Posterior vena cava (tissue), 2 donors: ENCODE results near the gene INSRR. TPM values are rescaled to one million over a fixed set of nuclear protein-coding genes. Genes with fewer than 3 reads are reported as not detected.

ENCODE experiments used
- DNase-seq: peaks from one replicate; pipeline ENCODE4 v3.0.0-alpha.2; 2020; ENCODE audit warnings: low spot score
- intact Hi-C, 2 donors: fragments of 100-400 bp; cut with DNase I; formaldehyde crosslinking; loops; one replicate each; pipeline versions ENCODE4 v1.14.1 to v1.14.2; 2022 to 2023
- total RNA-seq, 2 donors: library from RNA; stranded (reverse); fragmentation: NEBNext Ultra II Directional; extraction: Animal tissue kit (Norgen Biotek cat#: 25700); gene quantifications; one replicate each; pipeline ENCODE4 v1.2.1, GENCODE V29; 2021
- donor health status: DM: yes; HTN: yes; CAD: no.
- donor health status: DM: yes; HTN: yes; CAD: no.

INSRR gene
- total RNA-seq, 2 donors from 2014 or later, result 0.19 to 0.23 TPM

DNA sequence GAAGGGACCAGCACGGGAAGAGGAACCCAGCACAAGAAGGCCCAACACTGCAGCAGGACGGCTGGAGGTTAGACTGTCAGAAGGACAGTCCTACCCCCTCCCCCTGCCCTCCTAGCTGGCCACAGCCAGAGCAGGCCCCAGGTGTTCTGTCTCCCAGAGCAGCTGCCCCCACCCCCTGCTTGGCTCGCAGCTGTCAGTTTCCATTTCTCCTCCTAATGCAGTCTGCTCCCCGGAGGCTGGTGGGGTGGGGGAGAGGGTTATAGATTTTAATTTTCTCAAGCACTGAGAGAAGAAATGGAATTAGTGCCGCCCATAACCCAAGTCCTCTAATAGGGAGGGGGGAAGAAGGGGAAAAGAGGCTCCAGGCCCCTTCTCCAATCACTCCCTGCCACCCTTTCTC lies 21.6 kb upstream of the INSRR start:
- DNase-seq, result no peak
- intact Hi-C loops, result loop anchor here (1.0 to 10.0 kb wide), 2 partner anchors 60 to 186 kb away; no protein-coding TSS in a partner anchor

DNA sequence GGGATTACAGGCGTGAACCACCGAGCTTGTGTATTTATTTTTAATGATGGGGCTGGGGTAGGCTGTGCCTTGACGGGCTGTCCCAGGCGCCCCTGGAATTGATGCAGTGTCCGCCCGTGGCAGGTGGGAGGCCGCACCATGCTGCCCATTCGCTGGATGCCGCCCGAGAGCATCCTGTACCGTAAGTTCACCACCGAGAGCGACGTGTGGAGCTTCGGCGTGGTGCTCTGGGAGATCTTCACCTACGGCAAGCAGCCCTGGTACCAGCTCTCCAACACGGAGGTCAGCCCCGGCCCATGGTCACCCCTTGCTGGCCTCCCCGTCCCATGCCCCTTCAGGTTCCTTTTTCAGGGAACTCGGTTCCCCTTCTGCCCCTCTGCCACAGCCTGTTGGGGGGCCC lies 21.0 kb upstream of the INSRR start:
- intact Hi-C loops, result loop anchor here (1.0 to 10.0 kb wide), 2 partner anchors 60 to 185 kb away; no protein-coding TSS in a partner anchor
- DNase-seq, result no peak

DNA sequence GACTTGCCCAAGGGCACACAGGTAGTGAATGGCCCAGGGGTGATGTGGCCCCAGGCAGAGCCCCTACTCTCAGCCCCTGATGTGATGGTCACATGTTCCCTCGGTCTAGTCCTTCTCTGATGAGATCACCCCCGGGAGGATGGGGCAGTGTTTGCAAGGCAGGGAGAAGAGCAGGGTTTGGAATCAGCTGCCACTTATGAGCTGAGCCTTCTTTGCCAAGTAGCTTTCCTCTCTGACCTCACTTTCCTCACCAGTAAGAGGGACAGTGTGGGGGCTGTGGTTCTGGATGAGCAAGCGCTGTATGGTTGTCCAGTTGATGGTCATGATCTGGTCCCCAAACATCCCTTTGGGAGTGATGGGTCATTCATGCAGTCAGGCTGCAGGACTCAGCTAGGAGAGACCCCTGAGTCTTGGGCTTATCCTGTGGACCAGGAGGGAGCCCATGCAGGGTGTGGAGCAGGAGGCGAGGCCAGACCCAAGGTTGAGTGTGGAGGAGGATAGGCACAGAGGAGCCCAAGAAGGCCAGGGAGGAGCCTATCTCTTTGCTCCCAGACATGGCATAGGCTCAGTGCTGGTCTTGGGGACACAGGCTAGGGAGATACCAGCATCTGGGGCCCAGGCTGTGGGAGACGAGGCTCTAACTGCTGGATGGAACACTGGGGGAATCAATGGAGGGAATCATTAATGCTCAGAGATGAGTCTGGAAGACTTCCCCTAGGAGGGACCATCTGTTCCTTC lies 18.7 kb upstream of the INSRR start:
- DNase-seq, result no peak
- intact Hi-C loops, result no loop called here

GRCh38 chr1:156876281-156876680 lies 17.4 kb upstream of the INSRR start:
- DNase-seq, result no peak
- intact Hi-C loops, result no loop called here

- DNase-seq, result no peak
- intact Hi-C loops, result no loop called here
Measured at GRCh38 chr1:156875341-156875615, 16.4 kb upstream of the INSRR start.

DNA sequence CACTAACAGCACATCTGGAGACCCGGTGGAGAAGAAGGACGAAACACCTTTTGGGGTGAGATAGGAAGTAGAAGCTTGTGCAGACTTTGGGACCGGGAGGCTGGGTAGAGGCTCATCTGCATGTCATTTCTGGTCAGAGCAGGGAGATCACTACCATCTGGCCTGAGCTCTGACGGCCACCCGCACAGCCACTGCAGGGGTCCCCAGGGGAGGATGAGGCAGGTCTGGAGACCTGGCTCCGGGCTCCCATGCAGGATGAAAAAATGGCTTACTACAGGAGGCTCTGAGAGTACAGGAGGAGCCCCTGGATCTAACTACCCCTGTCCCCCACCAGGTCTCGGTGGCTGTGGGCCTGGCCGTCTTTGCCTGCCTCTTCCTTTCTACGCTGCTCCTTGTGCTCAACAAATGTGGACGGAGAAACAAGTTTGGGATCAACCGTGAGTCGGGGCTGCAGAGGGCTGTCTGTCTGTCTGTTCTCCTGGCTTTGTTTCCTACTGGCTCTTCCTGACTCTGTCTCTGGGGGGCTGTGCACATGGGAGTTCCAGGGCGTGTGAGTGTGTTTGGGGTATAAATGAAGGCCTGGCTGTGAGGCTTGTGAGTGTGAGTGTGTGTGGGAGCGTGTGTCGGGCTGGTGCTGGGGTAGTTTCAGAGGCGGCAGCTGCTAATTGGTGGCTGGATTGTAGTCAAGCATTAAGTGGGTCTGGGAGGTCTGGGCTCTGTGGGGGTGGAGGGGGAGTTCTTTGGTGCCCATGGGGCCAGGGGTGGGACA lies 15.8 kb upstream of the INSRR start:
- no peak for DNase-seq
- intact Hi-C loops, result no loop called here

DNA sequence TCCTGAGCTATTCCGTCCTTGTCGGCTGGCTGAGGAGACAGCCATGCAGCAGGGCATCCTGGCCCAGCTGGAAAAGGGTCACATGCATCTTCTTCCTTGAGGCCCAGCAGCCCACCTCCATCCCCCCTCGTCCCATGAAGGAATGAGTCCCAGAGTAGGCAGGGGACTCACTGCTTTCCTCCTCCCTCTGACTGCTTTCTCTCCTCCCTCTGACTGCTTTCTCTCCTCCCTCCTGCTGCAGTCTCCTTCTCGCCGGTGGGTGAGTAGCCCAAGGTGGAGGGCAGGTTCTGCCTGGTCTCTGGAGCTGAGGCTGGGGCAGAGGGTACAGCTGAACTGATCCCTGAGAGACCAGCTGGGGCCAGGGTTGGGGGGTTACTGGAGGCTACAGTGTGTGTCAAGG lies 15.2 kb upstream of the INSRR start:
- DNase-seq, result no peak
- intact Hi-C loops, result no loop called here

- no peak for DNase-seq
- intact Hi-C loops, result no loop called here
Measured at GRCh38 chr1:156873659-156874058, 14.7 kb upstream of the INSRR start.

DNA sequence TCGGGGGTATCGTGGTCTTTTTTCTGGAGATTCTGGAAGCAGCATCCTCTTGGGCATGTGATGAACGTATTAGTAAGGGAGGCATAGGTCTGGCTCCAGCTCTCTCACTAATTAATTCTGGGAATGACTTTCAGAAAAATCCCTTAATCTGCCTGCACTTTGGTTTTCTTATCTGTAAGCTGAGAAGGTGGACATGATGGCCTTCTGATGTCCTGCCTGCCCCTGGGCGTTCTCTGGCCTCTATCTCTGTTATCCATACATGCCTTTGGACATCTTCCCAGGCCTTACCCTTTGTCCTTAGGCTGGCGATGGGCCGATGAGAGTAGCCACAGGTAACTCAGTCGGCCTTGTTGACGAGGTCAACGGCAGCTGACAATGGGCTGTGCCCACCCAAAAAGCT lies 10.5 kb upstream of the INSRR start:
- DNase-seq, result no peak
- intact Hi-C loops, result loop anchor here in 1 of 2 donors (1.0 to 10.0 kb wide), 2 partner anchors 34 to 75 kb away; no protein-coding TSS in a partner anchor

DNA sequence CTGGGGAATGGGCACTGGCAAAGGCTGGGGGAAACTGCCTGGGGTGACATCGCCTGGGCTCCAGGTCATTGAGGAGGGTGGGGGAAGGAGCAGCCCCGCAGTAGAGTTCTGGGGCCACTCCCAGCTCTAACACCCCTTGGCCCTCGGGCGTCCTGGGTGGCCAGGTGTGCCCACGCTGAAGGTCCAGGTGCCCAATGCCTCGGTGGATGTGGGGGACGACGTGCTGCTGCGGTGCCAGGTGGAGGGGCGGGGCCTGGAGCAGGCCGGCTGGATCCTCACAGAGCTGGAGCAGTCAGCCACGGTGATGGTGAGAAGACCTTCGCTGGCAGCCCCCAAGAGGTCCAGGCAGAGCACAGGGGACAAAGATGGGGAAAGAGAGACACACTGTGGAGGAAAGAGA lies 9.4 kb upstream of the INSRR start:
- intact Hi-C loops, result loop anchor here in 1 of 2 donors (10.0 kb wide), 1 partner anchor 74 kb away; no protein-coding TSS in a partner anchor
- DNase-seq, result no peak

DNA sequence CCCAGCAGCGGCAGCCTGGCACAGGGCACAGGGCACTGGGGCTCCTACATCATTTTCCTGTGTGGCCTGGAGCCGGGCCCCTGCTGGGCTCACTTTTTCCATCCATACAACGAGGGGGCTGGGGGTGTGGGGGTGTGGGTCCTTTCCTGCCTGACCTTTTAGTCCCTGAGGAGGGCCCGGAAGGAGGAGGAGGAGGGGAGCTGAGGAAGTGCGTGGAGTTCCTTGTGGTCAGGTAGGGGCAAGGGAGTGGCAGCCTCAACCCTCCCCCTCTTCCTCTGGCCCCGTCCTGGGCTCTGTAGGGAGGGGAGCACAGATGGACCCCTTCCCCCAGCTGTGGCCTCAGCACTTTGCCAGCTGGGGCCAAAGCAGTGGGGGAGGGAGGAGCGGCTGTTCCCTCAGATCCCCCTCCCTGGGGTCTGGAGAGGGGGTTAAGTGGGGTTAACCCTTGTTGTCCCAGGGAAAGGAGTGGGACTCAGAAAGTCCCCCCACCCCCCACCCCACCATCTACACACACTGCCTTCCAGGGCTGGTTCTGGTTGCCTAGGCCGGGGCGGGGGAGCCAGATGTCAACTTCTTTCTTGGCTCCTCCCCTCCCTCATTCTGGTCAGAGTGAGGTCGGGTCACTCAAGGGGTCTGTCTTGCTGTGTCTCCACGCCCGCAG lies 7.5 kb upstream of the INSRR start:
- DNase-seq, result no peak
- intact Hi-C loops, result loop anchor here in 1 of 2 donors (10.0 kb wide), 1 partner anchor 72 kb away; no protein-coding TSS in a partner anchor

DNA sequence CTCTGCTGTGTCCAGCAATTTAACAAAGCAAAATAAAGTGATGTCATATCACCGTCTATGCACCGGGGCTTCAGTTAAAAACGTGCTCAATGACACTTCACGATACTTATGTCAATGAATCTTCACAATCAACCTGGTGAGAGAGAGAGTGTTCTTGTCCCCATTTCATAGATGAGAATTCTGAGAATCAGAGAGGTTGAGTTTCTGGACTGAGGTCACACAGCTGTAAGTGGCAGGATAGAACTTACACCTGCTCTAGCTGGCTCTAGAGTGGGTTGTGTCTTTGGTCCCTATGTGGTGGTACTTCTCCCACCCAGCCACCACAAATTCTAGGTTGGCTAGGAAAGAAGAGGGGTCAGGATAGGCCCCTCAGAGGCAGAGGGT lies 6.9 kb upstream of the INSRR start:
- DNase-seq, result no peak
- intact Hi-C loops, result loop anchor here in 1 of 2 donors (10.0 kb wide), 1 partner anchor 71 kb away; no protein-coding TSS in a partner anchor

DNA sequence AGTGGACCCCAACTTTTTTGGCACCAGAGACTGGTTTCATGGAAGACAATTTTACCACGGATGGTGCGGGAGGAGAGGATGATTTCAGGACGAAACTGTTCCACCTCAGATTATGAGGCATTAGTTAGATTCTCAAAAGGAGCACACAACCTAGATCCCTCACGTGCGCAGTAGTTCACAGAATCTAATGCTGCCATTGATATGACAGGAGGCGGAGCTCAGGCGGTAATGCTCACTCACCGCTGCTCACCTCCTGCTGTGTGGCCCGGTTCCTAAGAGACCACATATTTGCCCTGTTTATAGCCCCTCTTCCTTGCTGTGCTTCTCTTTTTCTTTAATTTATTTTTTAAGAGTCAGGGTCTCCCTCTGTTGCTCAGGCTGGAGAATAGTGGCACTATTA lies 6.3 kb upstream of the INSRR start:
- no peak for DNase-seq
- intact Hi-C loops, result loop anchor here in 1 of 2 donors (10.0 kb wide), 1 partner anchor 70 kb away; no protein-coding TSS in a partner anchor

- intact Hi-C loops, result loop anchor here in 1 of 2 donors (10.0 kb wide), 1 partner anchor 70 kb away; no protein-coding TSS in a partner anchor
- no peak for DNase-seq
Measured at GRCh38 chr1:156864796-156865195, 5.9 kb upstream of the INSRR start.

DNA sequence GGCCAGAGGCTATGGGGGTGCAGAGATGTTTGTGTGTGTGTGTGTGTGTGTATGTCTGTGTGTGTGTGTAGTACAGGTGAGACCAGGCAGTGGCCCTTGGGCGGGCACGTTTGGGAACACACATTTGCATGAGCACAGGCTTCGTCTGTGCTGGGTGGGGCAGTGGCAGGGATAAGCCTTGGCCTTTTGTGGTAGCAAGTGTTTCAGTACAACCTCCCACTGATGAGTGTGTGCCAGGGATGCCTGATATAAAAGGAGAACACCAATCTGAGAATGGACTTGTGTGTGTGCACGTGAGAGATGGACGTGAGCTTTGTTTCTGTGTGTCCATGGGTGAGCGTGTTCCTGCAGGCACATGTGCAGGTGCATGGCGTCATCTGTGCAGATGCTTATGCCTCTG lies 4.7 kb upstream of the INSRR start:
- intact Hi-C loops, result loop anchor here in 1 of 2 donors (10.0 kb wide), 1 partner anchor 69 kb away; no protein-coding TSS in a partner anchor
- no peak for DNase-seq

DNA sequence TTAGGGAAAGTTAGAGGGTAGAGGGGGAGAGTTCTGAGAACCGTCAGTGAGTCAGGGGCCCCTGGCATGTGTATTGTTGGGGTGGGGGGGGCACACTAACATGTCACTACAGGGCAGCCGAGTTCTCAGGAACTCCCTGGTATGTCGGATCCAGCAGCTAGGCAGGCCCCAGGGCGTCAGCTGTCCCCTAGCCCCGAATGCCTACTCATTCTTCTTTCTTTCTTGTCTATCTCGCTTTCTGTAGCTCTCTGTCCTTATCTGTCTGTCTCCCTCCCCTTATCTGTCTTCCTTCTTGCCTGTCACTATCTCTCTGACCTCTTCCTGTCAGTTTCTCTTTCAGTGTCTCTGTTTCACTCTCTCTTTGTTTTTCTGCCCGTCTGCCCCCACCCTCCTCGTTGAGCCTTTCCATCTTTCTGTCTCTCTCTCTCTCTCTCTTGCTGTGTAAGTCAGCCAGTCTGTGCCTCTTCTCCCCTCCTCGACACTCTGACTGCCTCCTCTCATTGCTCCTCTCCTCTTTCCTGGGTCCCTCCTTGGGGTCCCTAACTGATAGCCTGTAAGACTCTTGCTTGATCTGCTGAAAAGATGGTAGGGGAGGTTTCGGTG lies 4.2 kb upstream of the INSRR start:
- DNase-seq, result no peak
- intact Hi-C loops, result loop anchor here in 1 of 2 donors (10.0 kb wide), 1 partner anchor 68 kb away; no protein-coding TSS in a partner anchor

DNA sequence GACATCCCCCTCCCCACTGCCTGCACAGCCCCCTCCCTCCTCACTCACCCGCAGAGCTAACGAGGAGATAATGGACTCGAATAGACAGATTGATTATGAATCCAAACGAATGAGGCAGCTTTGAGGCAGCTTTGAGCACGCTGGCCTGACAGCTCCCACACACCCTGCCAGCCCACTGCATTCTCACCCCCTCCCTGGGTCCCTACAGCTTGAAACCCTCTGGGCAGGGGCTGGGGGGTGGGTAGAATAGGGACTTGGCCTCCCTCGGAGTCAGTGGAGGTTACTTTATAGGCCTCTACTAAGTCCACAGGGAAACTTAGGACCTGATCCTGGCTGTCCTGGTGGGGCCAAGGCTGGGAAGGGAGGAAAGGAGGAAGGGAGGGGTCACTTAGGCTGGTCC lies 3.7 kb upstream of the INSRR start:
- DNase-seq, result no peak
- intact Hi-C loops, result loop anchor here in 1 of 2 donors (10.0 kb wide), 1 partner anchor 68 kb away; no protein-coding TSS in a partner anchor

DNA sequence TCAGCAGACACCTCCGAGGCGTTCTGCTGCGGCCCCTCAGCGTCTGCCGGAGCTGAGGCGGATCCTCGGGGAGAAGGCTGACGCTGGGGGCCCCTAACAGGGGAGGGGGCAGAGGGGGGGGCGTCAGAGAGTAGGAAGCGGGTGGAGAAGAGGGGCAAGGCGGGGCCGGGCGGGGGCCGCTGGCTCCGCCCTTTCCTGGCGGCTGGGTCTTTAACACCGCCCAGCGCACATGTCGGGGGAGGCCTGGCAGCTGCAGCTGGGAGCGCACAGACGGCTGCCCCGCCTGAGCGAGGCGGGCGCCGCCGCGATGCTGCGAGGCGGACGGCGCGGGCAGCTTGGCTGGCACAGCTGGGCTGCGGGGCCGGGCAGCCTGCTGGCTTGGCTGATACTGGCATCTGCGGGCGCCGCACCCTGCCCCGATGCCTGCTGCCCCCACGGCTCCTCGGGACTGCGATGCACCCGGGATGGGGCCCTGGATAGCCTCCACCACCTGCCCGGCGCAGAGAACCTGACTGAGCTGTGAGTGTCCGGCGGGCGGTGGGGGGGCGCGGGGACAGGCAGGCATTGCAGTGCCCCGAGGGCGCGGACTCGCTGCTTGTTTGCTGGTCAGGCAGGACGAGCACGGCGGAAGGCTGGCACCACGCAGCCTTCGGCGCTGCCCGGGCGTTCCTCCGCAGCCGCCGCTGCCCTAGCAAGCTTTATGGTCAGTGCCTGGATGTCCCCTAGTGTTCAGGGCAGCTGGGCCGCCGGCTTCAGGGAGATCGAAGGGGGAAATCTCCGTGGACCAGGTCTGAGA lies 1.9 kb upstream of the INSRR start, which contains the start of gene NTRK1:
Gene NTRK1, plus strand, starts transcription at position 238 of the 796 bp plus-strand sequence. Its CDS starts 70 bp downstream, at position 308.
- no peak for DNase-seq
- intact Hi-C loops, result loop anchor here in 1 of 2 donors (10.0 kb wide), 1 partner anchor 66 kb away; no protein-coding TSS in a partner anchor
